Kasumi-1 (cell line): ENCODE results near the gene OR5AR1.
A peak's percentile ranks its signal among the peaks of the same experiment; 100 is the strongest.
"Not testable (repeated sequence)": the region's sequence is repeated elsewhere in the genome, so short reads cannot be mapped to it uniquely, and the experiment has no call there.

Experiments
- DNase-seq, 2 experiments: peaks; one replicate each; lab custom pipeline; 2025; lab: John Stamatoyannopoulos, UW

The OR5AR1 gene

DNA sequence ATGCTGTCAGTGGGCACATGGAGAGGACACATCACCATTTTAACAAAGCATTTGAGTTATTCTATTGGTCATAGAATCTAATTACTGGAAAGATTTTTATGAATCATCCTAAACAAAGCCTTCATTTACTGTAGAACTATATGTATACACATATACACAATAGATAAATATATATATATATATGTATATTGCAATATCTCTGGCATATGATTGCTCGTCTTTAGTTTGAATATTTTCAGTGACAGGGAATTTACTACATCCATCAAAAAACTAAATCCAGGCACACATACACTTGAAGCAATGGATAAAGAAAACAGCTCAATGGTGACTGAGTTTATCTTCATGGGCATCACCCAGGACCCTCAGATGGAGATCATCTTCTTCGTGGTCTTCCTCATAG lies at the start of gene OR5AR1:
OR5AR1 (plus strand) TSS at position 301 of the 400 bp plus-strand sequence; CDS start at position 301, 0 bp downstream.
- DNase-seq: no peak

- DNase-seq: peak; percentile 59 to 63
Measured at GRCh38 chr11:56624661-56625110, 38.8 kb upstream of the OR5AR1 start.

DNA sequence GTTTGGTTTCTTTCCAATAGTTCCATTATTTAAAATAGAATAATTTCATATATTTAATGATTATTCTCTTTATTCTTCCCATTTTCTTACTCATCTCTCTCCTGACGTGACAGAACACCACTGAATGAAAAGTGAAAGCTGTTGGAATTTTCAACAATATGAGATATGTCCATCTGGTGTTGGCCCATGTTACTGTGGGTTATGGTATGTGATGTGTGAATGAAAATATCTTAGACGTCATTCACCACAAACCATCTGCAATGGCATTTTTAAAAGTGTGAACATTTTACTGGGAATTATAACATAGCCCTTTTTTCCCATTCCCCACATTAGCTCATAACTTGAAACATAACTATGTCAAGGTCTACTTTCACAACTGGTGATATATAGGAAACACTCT lies 37.5 kb upstream of the OR5AR1 start:
- DNase-seq: no peak

- no peak for DNase-seq
Measured at GRCh38 chr11:56632329-56632728, 31.2 kb upstream of the OR5AR1 start.

DNA sequence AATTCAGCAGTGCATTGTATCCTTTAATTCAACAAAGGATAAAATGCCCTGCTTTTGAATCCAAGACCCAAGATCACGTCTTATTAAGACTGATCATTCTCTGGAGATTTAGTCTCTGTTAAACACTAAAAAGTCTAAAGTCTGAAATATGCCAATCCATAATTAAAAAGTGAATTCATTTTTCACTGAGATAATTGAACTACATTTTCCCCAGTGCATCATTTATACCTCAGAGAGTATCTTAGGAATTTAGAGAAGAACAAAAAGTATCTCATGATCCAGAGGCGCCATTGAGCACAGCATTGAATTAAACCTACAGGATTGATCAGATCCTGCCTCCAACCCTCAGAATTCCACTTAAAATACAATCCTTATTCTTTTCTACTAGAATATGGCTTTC lies 26.6 kb upstream of the OR5AR1 start:
- DNase-seq: no peak

DNA sequence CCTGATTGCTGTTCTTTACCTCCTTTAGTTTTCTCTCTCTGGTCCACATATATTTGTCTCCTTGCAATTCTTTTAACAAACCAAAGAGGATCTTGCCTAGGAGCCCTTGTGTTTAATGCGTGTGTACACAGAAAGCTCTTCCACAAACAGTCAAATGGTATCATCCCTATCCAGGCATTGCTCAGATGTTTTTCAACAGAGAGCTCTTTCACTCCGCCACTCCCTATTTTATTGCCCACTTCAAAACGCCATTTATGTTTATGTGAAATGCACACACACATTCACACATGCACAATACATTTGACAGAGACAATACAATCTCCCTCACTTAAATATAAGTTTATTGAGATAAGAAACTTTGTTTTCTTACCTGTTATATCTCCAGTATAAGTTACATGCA lies 26.0 kb upstream of the OR5AR1 start:
- no peak for DNase-seq

- DNase-seq: no peak
Measured at GRCh38 chr11:56642339-56642738, 21.1 kb upstream of the OR5AR1 start, which contains the start of gene OR5AP2. Gene OR5AP2, minus strand, starts transcription at chr11:56642439. Its CDS starts 0 bp downstream, at chr11:56642439.

DNA sequence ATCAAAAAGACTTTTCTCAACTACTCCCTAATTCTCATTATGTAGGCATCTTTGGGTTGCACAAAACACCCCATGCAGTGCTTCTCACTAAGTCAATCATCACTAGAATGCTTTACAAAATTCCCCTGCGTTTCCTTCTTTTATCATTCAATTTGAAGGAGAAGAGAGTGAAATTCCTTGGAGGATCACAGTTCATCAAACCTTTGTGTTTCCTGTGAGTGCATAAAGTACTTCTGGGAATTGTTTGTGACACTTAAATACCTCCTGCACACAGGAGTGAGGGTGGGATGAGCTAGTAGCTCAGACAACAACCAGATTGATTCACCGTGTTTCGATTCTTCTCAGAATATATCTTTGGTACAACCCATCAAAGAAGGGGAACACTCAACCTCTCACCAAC lies 3.7 kb upstream of the OR5AR1 start:
- DNase-seq: no peak

DNA sequence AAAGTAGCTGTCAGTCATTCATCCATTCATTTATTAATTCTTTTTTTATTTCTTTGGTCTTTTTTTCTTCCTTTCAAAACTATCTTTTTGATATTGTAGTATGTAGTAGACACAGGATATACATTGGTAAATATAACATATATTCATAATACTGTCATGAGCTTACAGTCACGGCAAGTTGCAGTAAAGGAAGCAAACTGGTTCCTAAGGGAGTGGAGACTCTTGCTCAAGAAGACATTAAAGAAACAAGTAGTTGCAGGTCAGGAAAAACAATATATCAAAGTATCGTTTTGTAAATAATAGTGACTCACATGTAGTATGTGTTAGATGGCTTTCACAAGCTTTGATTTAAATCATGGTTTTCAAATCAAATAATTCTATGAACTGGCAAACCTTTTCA lies 7.5 kb downstream of the OR5AR1 start:
- no peak for DNase-seq

GRCh38 chr11:56688554-56689100 lies 25.1 kb downstream of the OR5AR1 start:
- no peak for DNase-seq

GRCh38 chr11:56691179-56691578 lies 27.7 kb downstream of the OR5AR1 start:
- not testable (repeated sequence) for DNase-seq

DNA sequence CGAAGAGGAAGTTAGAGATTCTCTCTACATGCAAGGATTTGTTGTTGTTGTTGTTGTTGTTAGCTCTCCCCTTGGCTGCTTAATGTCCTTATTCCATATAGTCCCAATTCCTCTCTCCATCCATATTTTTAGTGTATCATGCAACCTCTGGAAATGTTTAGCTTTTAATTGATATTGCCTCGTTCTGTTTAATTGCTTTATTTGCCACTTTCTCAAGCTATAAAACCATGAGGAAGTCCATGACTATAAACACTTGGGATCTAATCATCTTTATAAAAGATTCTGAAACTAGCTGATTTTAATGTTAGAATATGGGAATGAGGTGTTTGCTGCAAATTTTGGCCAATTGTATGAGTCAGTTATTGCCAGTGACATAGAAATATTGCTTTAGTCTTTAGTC lies 29.9 kb downstream of the OR5AR1 start:
- DNase-seq: no peak

GRCh38 chr11:56698795-56699194 lies 35.3 kb downstream of the OR5AR1 start, which contains the start of gene OR9G1:
Gene OR9G1, plus strand, starts transcription at chr11:56699095. Its CDS starts 1,293 bp downstream, at chr11:56700388.
- no peak for DNase-seq

DNA sequence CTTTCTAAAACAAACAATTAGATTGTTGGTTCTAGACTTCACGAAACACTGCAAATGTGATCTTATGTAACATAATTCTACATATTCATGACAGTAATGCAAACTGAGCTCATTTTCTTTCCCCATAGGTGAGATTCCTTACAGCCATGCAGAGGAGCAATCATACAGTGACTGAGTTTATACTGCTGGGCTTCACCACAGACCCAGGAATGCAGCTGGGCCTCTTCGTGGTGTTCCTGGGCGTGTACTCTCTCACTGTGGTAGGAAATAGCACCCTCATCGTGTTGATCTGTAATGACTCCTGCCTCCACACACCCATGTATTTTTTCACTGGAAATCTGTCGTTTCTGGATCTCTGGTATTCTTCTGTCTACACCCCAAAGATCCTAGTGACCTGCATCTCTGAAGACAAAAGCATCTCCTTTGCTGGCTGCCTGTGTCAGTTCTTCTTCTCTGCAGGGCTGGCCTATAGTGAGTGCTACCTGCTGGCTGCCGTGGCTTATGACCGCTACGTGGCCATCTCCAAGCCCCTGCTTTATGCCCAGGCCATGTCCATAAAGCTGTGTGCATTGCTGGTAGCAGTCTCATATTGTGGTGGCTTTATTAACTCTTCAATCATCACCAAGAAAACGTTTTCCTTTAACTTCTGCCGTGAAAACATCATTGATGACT lies 36.9 kb downstream of the OR5AR1 start:
- DNase-seq: peak; percentile 32 to 38

- DNase-seq: no peak
Measured at GRCh38 chr11:56700914-56701485, 37.5 kb downstream of the OR5AR1 start.

DNA sequence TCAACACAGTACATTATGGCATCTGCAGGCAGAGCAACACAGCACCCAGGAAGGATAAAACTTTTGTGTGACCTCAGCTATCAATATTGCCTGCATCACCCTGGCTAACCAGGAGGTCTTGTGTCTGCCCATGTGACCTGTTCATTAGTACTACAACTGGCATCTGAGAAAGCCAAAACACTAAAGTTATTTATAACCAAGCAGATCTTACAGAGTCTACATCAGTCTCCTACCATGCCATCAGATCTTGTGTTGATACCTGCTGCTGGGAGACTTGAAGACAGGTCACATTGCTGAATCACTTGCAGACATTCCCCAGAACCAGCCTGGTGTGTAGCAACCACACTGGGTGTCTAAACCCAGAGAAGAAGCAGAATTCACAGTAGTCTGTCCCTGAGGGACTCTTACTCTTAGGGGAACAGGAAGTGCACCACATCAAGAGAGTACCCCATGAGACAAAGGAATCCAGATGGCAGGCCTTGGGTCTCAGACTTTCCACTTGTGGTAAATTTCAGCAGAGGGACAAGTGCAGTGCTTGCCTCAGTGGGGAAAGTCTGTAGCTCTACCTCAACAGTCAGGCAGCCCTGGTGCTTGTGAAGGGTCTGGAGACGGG lies 42.4 kb downstream of the OR5AR1 start:
- no peak for DNase-seq

GRCh38 chr11:56706486-56706885 lies 43.0 kb downstream of the OR5AR1 start:
- no peak for DNase-seq

GRCh38 chr11:56714206-56714605 lies 50.7 kb downstream of the OR5AR1 start:
- no peak for DNase-seq
